Activated CD4-positive, alpha-beta T cell treated with anti-CD3 and anti-CD28 coated beads, Interleukin-2, amount 50 U/mL, for 16 hours (primary cell): Measurements from ENCODE around the gene MIGA1.
"Not testable (repeated sequence)": the region's sequence is repeated elsewhere in the genome, so short reads cannot be mapped to it uniquely, and the experiment has no call there.

ENCODE experiments used
- DNase-seq: peaks from one replicate; pipeline ENCODE4 v3.0.0-alpha.2; 2020

The MIGA1 gene, protein sequence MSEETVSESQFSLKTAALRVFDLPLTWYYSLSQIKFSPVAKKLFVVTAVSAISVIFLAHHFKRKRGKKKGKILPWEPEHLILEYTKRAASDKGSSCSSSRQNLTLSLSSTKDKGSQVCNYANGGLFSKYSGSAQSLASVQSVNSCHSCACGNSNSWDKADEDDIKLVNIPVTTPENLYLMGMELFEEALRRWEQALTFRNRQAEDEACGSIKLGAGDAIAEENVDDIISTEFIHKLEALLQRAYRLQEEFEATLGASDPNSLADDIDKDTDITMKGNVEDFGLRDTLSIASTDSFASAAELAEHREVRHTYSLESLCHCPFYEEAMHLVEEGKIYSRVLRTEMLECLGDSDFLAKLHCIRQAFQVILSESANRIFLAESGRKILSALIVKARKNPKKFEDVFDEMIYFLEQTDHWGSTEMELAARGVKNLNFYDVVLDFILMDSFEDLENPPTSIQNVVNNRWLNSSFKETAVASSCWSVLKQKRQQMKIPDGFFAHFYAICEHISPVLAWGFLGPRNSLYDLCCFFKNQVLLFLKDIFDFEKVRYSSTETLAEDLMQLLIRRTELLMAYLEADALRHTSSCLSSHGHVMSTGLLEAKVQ

DNA sequence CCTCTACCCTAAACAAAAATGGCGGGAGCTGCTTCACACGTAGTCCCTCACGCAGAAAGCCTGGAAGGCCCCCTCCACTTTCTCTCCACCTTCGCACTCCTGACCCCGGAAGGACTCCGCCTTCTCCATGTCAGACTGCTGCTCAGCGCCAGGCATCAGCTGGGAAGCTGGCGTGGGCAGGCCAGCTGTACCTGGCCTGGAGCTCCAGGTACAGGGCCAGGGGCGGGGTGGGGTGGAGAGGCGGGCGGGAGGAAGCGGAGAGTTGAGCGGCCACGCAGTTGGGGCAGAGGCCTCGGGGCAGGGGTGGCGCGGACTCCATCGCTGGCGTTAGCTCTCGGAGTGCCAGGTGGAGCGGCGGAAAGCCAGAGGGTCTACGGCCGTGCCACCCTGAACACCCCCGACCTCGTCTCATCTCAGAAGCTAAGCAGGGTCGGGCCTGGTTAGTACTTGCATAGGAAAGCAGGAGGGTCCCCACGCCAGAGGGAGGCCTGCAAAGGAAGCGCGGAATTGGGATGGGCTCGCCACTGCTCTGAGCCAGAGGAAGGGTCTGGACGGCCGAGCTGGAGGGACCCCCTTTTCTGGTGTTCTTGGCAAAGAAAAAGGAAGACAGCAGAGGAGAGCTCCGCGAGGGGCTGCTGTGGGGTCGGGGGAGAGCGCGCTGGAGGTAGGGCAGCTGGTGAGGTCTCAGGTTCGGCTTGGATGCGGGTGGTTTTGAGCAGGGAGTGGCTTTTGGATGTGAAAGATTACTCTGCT lies at the start of gene MIGA1:
TSS of gene MIGA1 (plus strand) at position 121 of the 753 bp plus-strand sequence. CDS start 3,604 bp downstream, outside the sequence.
- DNase-seq = peak; percentile 93

GRCh38 chr1:77732090-77732489 lies 47.4 kb upstream of the MIGA1 start:
- DNase-seq = no peak

- no peak for DNase-seq
Measured at GRCh38 chr1:77739235-77739634, 40.2 kb upstream of the MIGA1 start.

- no peak for DNase-seq
Measured at GRCh38 chr1:77741316-77741715, 38.1 kb upstream of the MIGA1 start.

DNA sequence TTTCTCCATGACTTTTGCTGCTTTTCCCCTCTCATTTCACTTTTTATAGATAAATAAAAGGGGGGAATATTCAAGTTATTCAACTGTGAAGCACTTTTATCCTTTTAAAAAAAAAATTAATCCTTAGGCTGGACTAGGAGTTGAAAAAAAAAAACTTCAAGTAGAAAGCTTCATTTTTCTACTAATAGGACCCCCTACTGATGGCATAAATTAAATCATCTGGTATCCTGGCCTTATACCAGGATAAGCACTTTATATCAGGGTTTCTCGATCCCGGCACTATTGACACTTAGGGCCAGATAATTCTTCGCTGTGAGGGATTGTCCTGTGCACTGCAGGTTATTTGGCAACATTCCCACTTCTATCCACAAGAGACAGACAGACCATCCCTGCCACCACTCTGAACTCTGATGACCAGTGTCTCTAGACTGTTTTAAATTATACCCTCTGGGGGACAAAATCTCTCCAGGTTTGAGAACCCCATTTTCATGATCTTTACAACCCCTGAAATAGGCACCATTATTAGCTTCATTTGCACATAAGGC lies 37.4 kb upstream of the MIGA1 start:
- DNase-seq = no peak

DNA sequence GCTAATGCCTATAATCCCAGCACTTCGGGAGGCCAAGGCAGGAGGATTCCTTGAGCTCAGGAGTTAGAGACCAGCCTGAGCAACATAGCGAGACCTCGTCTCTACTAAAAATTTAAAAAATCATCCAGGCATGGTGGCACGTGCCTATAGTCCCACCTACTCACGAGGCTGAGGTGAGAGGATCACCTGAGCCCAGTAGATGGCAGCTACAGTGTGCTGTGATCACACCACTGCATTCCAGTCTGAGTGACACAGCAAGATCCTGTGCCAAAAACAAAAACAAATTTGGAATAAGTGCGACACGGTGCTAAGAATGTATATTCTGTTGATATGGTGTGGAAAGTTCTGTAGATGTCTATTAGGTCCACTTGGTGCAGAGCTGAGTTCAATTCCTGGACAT lies 34.9 kb upstream of the MIGA1 start:
- no peak for DNase-seq

DNA sequence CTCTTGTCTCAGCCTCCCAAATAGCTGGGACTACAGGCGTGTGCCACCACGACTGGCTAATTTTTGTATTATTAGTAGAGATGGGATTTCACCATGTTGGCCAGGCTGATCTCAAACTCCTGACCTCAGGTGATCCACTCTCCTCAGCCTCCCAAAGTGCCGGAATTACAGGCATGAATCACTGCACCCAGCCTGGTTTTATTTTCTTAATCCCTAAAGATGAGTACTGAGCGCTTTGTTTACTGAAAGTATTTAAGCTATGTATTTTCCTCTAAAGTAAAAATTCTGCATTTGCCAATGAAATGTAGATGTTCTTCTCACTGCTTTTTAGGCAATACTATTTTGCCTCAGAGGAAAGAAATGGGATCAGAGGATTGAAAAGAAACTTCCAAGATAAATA lies 30.0 kb upstream of the MIGA1 start:
- DNase-seq = not testable (repeated sequence)

DNA sequence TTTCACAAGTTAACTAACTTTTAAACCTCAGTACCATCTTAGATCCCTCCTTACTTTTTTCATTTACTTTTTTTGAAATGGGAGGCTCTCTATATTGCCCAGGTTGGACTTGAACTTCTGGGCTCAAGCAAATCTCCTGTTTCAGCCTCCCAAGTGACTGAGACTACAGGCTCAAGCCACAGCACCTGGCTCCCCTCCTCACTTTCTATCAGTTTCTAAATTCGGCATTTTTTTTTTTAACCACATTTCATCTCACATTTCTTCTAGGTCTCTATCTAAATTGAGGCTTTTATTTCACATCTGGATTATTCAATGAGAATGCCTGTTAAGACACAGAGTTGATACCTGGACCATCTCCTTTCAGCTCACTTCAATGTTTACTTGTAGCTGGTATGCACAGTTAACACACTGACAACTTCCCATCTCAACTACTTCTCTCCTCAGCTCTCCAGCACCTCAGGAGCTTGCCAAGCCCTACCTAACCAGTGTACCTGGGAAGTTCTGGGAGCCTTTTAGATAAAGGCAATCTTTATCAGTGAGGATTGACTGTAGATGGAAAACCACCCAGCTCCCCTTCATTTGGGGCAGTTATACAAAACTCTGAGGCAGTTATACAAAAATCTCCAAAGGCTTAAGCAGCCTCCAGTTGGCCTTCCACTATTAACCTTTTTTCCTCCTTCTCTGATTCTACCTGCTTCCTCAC lies 23.2 kb upstream of the MIGA1 start:
- DNase-seq = no peak

DNA sequence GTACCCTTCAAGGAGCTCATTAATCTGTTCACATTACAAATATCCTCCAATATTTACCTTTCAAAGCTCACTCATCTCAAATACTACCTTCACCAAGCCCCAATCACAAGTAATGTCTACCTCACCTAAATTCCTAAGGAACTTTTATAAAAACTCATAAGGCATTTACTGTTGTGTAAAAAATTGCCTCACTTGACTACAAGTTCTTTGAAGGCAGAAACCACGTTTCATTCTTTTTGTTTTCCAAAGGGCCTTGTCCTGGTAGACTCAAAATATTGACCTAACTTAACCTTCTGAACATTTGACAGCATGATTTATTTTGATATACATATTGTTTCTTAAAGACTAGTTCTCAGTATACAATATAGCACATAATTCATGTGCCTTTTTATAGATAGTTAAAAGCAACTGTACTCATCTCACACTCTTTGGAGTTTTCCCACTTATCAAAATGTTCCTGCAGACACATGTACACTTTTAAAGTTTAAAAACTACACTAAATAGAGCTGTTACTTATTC lies 22.3 kb upstream of the MIGA1 start:
- no peak for DNase-seq

DNA sequence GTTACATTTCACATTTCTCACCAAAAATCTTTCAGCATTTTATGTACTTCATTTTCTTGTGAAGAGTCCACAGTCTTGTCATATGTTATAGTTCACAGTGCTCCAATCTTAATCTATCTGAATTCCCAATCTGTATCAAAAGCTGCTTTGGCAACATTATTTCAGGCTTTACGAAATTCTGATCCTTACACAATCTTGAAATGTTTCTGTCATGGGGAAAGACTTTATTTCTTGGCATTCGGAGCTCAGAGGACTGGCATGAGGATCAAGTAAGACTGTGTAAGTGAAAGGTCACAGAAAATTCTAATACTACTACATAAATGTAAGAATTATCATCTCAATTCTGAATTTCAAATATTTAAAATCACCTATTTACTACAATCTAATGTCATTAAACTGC lies 21.8 kb upstream of the MIGA1 start:
- no peak for DNase-seq

DNA sequence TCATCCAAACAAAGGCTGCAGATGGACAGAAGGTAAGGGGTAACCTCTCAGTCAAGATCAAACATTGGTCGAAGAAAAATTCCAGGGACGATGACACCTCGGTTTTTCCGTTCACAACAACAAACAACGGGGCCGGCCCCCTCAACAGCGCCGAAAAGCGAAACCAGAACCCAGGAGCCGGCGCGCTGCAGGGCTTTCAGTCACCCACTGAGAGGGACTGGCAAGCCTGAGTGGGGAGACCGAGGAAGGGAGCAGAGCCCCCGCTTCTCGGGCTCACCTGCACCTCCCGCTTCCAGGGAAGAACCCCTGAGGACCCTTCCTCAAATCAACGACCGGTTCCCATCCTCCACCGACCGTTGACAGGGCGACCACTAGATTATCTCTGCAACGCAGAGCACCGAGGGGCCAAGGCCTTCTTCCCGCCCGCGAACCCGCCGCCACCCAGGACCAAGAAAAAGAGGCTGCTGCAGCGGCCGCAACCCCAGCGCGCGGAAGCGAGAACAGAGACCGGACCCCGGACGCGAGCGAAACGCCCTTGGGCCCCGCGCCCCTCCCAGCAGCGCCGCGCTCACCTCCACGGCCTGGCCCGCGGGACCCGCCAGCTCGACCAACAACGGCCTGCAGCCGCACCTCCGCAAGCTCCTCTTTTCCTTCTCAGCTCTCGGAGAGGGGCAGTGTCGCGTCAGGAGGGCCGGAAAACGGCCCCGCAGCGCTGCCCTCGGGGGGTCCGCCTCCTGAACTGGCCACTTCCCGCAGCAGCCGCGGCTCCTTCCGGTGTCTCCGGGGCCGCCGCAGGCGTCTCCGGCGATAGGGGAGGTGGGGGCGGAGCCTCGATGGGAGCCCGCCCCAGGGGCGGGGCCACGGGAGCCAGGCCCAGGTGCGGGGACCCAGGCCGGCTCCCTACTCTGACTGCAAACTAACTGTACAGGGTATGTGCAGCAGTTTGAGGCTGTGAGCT lies 20.1 kb upstream of the MIGA1 start, which contains the start of gene USP33:
TSS of gene USP33 (minus strand) at position 782 of the 958 bp plus-strand sequence. CDS start 18,155 bp downstream, outside the sequence.
- DNase-seq = peak; percentile 91

GRCh38 chr1:77762072-77762476 lies 17.4 kb upstream of the MIGA1 start:
- peak; percentile 18 for DNase-seq

DNA sequence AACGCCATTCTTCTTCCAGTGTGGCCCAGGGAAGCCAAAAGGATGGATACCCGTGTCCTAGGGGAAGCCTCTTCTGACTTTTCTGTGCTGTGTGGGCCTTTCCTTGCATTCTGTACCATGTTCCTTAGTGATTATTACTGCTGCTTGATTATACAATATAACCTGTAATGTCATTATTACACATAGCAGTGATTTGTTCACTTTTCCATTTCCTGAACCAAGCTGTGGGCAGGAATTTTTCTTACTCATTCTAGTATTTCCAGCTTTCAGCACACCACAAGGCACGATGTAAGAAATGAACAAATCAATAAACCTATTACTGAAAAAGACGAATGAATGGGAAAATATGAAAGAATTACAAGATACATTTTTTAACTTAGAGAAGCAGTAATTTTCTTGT lies 11.4 kb upstream of the MIGA1 start:
- peak; percentile 8 for DNase-seq

DNA sequence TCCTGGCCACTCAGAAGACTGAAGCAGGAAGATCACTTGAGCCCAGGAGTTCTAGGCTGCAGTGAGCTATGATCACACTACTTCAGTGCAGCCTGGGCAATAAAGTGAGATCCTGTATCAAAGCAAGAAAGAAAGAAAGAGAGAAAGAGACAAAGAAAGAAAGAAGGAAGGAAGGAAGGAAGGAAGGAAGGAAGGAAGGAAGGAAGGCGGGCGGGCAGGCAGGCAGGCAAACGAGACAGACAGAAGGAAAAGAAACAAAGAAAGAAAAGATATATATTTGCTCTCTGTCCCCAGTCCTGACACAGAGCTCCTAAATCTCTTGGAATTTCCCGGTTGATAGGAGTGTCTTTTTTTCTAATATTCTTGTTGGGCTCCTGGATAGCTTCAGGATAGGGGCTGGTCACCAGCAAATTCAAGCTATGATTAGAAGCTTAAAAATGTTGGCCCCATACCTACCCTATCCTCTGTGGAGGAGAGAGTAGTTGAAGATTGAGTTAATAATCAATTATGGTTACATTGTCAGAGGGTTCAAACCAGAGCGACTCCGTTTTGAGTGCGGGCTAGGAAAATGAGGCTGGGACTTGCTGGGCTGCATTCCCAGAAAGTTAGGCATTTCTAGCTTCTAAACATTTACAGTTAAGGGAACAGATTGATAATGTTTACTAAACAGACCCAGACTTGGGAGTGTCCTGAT lies 3.3 kb upstream of the MIGA1 start:
- no peak for DNase-seq

GRCh38 chr1:77781683-77782082 lies 2.2 kb downstream of the MIGA1 start:
- DNase-seq = no peak

GRCh38 chr1:77783141-77783540 lies 3.7 kb downstream of the MIGA1 start:
- DNase-seq = no peak

- not testable (repeated sequence) for DNase-seq
Measured at GRCh38 chr1:77786093-77786741, 6.8 kb downstream of the MIGA1 start.

DNA sequence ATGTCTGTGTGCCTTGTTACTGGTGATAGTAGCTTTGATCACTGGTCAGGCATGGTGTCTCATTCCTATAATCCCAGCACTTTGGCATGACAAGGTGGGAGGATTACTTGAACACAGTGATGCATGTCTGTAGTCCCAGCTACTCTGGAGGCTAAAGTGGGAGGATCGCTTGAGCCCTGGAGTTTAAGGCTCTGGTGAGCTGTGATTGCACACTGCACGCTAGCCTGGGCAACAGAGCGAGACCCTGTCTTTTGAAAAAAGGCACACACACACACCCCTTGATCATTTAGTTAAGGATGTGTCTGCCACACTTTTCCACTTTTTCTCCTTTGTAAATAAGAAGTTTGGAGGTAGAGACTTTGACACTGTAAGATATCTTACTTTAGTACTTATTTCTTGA lies 15.1 kb downstream of the MIGA1 start:
- DNase-seq = no peak

DNA sequence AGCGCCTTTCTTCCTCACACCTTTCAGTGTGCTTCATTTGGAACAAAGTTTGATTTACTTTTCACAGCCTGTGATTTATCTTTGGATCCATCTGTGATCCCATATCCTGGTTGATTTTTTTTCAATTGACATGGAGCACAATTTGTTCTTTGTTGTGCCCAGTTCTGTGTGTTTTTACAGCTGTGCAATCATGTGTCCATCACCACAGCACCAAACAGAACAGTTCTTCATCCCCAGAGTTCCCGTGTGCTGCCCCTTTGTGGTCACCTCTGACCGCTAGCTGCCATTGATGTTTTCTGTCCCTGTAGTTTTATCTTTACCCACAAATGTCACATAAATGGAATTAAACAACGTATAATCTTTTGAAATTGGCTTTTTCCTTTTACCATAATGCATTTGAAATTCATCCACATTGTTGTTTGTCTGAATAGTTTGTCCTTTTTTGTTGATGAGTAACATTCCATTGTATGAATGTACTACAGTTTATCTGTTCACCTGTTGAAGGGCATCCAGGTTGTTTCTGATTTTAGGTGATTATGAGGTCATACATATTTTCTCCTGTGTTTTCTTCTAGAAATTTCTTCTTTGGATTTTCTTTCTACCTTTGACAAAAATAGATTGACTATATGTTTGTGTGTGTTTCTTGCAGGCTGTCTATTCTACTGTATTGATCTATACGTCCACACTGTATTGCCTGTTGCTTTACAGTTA lies 17.4 kb downstream of the MIGA1 start:
- no peak for DNase-seq
